H1 (cell line): ENCODE measurements around the gene COL8A2. TPM values are rescaled to one million over a fixed set of nuclear protein-coding genes. Genes with fewer than 3 reads are reported as not detected.

Experiments
- CTCF ChIA-PET: fragments of 300-600 bp; sonication (Branson Sonifier 250); formaldehyde crosslinking; loops from one replicate; lab custom pipeline; 2021; ENCODE audit not compliant: partially characterized antibody; lab: Charles Lee
- POLR2A ChIA-PET: fragments of 300-600 bp; sonication (Branson Sonifier 250); formaldehyde crosslinking; loops from one replicate; lab custom pipeline; 2021; ENCODE audit warnings: inconsistent platforms; ENCODE audit not compliant: partially characterized antibody; lab: Charles Lee
- DNase-seq, 2 experiments: peaks; one replicate each; pipeline versions ENCODE4 v3.0.0 to v3.0.0-alpha.2; 2010 to 2022; ENCODE audit warnings: low spot score in 2 of 2, low read depth in 1 of 2, mixed read lengths in 1 of 2
- FAIRE-seq: peaks from 2 replicates; lab custom pipeline; 2011; peaks lifted over from hg19 to GRCh38; lab: Jason Lieb, UNC
- H2AFZ ChIP-seq: 2 replicates; pipeline ENCODE4 v1.8.1; 2012; ENCODE audit warnings: low read length, inconsistent platforms
- H2AK5ac ChIP-seq: 2 replicates; pipeline ENCODE4 v1.6.1; 2013; ENCODE audit warnings: low read depth, low read length
- H2BK120ac ChIP-seq: replicated peaks from 2 replicates; pipeline ENCODE3; 2013; ENCODE audit warnings: low read depth, low read length, inconsistent platforms
- H2BK12ac ChIP-seq: 2 replicates; pipeline ENCODE4 v1.6.1; 2013; ENCODE audit warnings: low read depth, low read length
- H2BK15ac ChIP-seq: 2 replicates; pipeline ENCODE4 v1.6.1; 2013; ENCODE audit warnings: low read length
- H2BK20ac ChIP-seq: 2 replicates; pipeline ENCODE4 v1.6.1; 2013; ENCODE audit warnings: low read length
- H2BK5ac ChIP-seq: 2 replicates; pipeline ENCODE4 v1.6.1; 2013; ENCODE audit warnings: low read depth, low read length
- H3K14ac ChIP-seq: 2 replicates; pipeline ENCODE4 v1.6.1; 2013; ENCODE audit warnings: inconsistent platforms; ENCODE audit not compliant: insufficient read length
- H3K18ac ChIP-seq: 2 replicates; pipeline ENCODE4 v1.6.1; 2013; ENCODE audit warnings: low read length; ENCODE audit errors: extremely low read depth
- H3K23ac ChIP-seq: 2 replicates; pipeline ENCODE4 v1.6.1; 2013; ENCODE audit warnings: inconsistent platforms; ENCODE audit not compliant: insufficient read length
- H3K23me2 ChIP-seq: 2 replicates; pipeline ENCODE4 v1.6.1; 2013; ENCODE audit warnings: low read depth, low read length
- H3K27ac ChIP-seq: 2 replicates; pipeline ENCODE4 v1.6.1; 2011; ENCODE audit warnings: low read depth, low read length, inconsistent platforms
- H3K27me3 ChIP-seq, 4 experiments: replicated peaks in 1 of 4; 1 replicate in 1 of 4; 2 replicates in 3 of 4; pipeline versions ENCODE4 v1.6.1 to v1.8.1; 2011 to 2013; ENCODE audit warnings: low read length in 3 of 4, mild to moderate bottlenecking in 3 of 4, inconsistent platforms in 2 of 4, mixed read lengths in 2 of 4, moderate library complexity in 1 of 4; ENCODE audit not compliant: control insufficient read depth in 3 of 4, insufficient read depth in 3 of 4; ENCODE audit errors: extremely low read depth in 1 of 4
- H3K36me3 ChIP-seq, 4 experiments: 2 replicates each; pipeline versions ENCODE4 v1.6.1 to v1.8.1; 2011 to 2013; ENCODE audit warnings: mild to moderate bottlenecking in 4 of 4, low read length in 3 of 4, moderate library complexity in 2 of 4, control low read depth in 1 of 4, inconsistent platforms in 1 of 4; ENCODE audit not compliant: insufficient read depth in 4 of 4, control insufficient read depth in 2 of 4
- H3K4ac ChIP-seq: replicated peaks from 2 replicates; pipeline ENCODE3; 2013; ENCODE audit warnings: low read length, low read depth, mixed read lengths, inconsistent platforms; ENCODE audit not compliant: insufficient read length
- H3K4me1 ChIP-seq, 4 experiments: replicated peaks in 1 of 4; 1 replicate in 1 of 4; 2 replicates in 3 of 4; pipeline versions ENCODE4 v1.6.1 to v1.8.1; 2011 to 2013; ENCODE audit warnings: low read length in 3 of 4, inconsistent platforms in 2 of 4, mixed read lengths in 1 of 4; ENCODE audit not compliant: insufficient read depth in 4 of 4, control insufficient read depth in 3 of 4
- H3K4me2 ChIP-seq, 2 experiments: 2 replicates each; pipeline versions ENCODE4 v1.6.1 to v1.8.1; 2011 to 2013; ENCODE audit warnings: low read depth in 2 of 2, low read length in 2 of 2, control low read depth in 1 of 2, inconsistent platforms in 1 of 2, mild to moderate bottlenecking in 1 of 2; ENCODE audit not compliant: insufficient read depth in 1 of 2
- H3K4me3 ChIP-seq, 4 experiments: fragments of 200-600, 300-600 bp in 1 of 4; sonication (generic), shearing (Covaris generic), sonication (Bioruptor Twin) in 1 of 4; 2 replicates each; pipeline versions ENCODE4 v1.5.1 to v1.8.1; 2011 to 2016; ENCODE audit warnings: low read length in 4 of 4, low read depth in 3 of 4, control low read depth in 2 of 4, inconsistent platforms in 2 of 4, mild to moderate bottlenecking in 2 of 4, mixed read lengths in 1 of 4, moderate library complexity in 1 of 4; ENCODE audit not compliant: insufficient read depth in 2 of 4; ENCODE audit errors: extremely low read depth in 1 of 4
- H3K56ac ChIP-seq: replicated peaks from 2 replicates; pipeline ENCODE3; 2013; ENCODE audit warnings: low read depth, mild to moderate bottlenecking, mixed read lengths, low read length, inconsistent platforms; ENCODE audit not compliant: insufficient read length
- H3K79me1 ChIP-seq: 2 replicates; pipeline ENCODE4 v1.6.1; 2013; ENCODE audit warnings: low read depth, low read length, control low read depth
- H3K79me2 ChIP-seq, 2 experiments: 2 replicates each; pipeline versions ENCODE4 v1.6.1 to v1.8.1; 2012 to 2013; ENCODE audit warnings: low read length in 2 of 2, mild to moderate bottlenecking in 2 of 2, inconsistent platforms in 1 of 2; ENCODE audit not compliant: insufficient read depth in 2 of 2, control insufficient read depth in 1 of 2
- H3K9ac ChIP-seq, 4 experiments: replicated peaks in 1 of 4; 1 replicate in 1 of 4; 2 replicates in 3 of 4; pipeline versions ENCODE4 v1.6.1 to v1.8.1; 2011 to 2013; ENCODE audit warnings: low read depth in 3 of 4, low read length in 3 of 4, control low read depth in 2 of 4, mild to moderate bottlenecking in 2 of 4, moderate library complexity in 2 of 4, inconsistent platforms in 1 of 4; ENCODE audit errors: extremely low read depth in 1 of 4
- H3K9me3 ChIP-seq, 2 experiments: 2 replicates each; pipeline versions ENCODE4 v1.6.1 to v1.8.1; 2012 to 2013; ENCODE audit warnings: mild to moderate bottlenecking in 2 of 2, moderate library complexity in 2 of 2, control low read depth in 1 of 2, inconsistent platforms in 1 of 2, low read depth in 1 of 2, low read length in 1 of 2, mixed read lengths in 1 of 2; ENCODE audit not compliant: insufficient read depth in 2 of 2
- H4K20me1 ChIP-seq, 2 experiments: replicated peaks in 1 of 2; 2 replicates each; pipeline versions ENCODE3 to v1.8.1; 2011 to 2013; ENCODE audit warnings: inconsistent platforms in 2 of 2, low read length in 2 of 2, mild to moderate bottlenecking in 1 of 2; ENCODE audit not compliant: insufficient read depth in 2 of 2, control insufficient read depth in 1 of 2
- H4K5ac ChIP-seq: 2 replicates; pipeline ENCODE4 v1.6.1; 2013; ENCODE audit warnings: low read length, low read depth, mixed read lengths, inconsistent platforms; ENCODE audit not compliant: insufficient read length
- H4K8ac ChIP-seq: 2 replicates; pipeline ENCODE4 v1.8.0; 2013; ENCODE audit warnings: mild to moderate bottlenecking, moderate library complexity, low read length, inconsistent platforms; ENCODE audit not compliant: insufficient read depth; ENCODE audit errors: extremely low read depth
- H4K91ac ChIP-seq: replicated peaks from 2 replicates; pipeline ENCODE3; 2013; ENCODE audit warnings: low read length, mixed read lengths, inconsistent platforms; ENCODE audit not compliant: insufficient read length
- BRCA1 ChIP-seq: IDR thresholded peaks from 2 replicates; pipeline ENCODE4 v1.6.1; 2012; ENCODE audit warnings: low read depth, low read length, improper control_type of control experiment
- CTBP2 ChIP-seq: IDR thresholded peaks from 2 replicates; pipeline ENCODE4 v1.7.0; 2011; ENCODE audit warnings: borderline replicate concordance, mild to moderate bottlenecking, moderate library complexity, mixed read lengths, low read length; ENCODE audit not compliant: insufficient read depth, insufficient read length
- EGR1 ChIP-seq: IDR thresholded peaks from 2 replicates; pipeline ENCODE4 v1.6.1; 2011; ENCODE audit warnings: low read depth, low read length, borderline replicate concordance
- FOSL1 ChIP-seq: IDR thresholded peaks from 2 replicates; pipeline ENCODE4 v1.6.1; 2011; ENCODE audit warnings: mild to moderate bottlenecking, low read depth, low read length, moderate library complexity; ENCODE audit not compliant: insufficient read depth
- HDAC6 ChIP-seq: IDR thresholded peaks from one replicate; pipeline ENCODE4 v1.7.1; 2012; ENCODE audit warnings: low read depth, mild to moderate bottlenecking, inconsistent platforms, low read length, moderate library complexity
- MAFK ChIP-seq: IDR thresholded peaks from 2 replicates; pipeline ENCODE4 v1.6.1; 2012; ENCODE audit warnings: low read depth, mild to moderate bottlenecking, improper control_type of control experiment, low read length
- NANOG ChIP-seq: IDR thresholded peaks from 2 replicates; pipeline ENCODE4 v1.6.1; 2011; ENCODE audit warnings: low read length, low read depth, mild to moderate bottlenecking, inconsistent platforms; ENCODE audit not compliant: insufficient read depth, poor library complexity, severe bottlenecking
- PHF8 ChIP-seq: fragments of 200-600 bp; sonication (generic); conservative IDR thresholded peaks from 2 replicates; pipeline ENCODE4 v1.7.1; 2012; ENCODE audit warnings: low read depth, mild to moderate bottlenecking, inconsistent platforms, low read length, moderate library complexity
- RXRA ChIP-seq: IDR thresholded peaks from 2 replicates; pipeline ENCODE4 v1.6.1; 2011; ENCODE audit warnings: low read depth, mild to moderate bottlenecking, low read length, moderate library complexity; ENCODE audit not compliant: insufficient read depth
- SIRT6 ChIP-seq: IDR thresholded peaks from one replicate; pipeline ENCODE4 v1.7.1; 2012; ENCODE audit warnings: low read length, inconsistent platforms
- SUZ12 ChIP-seq: fragments of 200-600 bp; sonication (generic); IDR thresholded peaks from 2 replicates; pipeline ENCODE4 v1.6.1; 2012; ENCODE audit warnings: mild to moderate bottlenecking, inconsistent platforms, low read length, moderate library complexity, mixed read lengths
- WGBS, 2 experiments: shearing (Covaris generic) in 1 of 2; methylation state at CpG; one replicate each; pipeline versions ENCODE4 v1.1.6 to v1.1.7; 2013 to 2015; ENCODE audit warnings: low lambda C conversion rate in 2 of 2, mixed read lengths in 2 of 2, inconsistent platforms in 1 of 2, low coverage in 1 of 2, missing lambda C conversion rate in 1 of 2; ENCODE audit not compliant: insufficient replicate concordance in 2 of 2, insufficient coverage in 1 of 2, insufficient read length in 1 of 2; ENCODE audit errors: extremely low coverage in 1 of 2, missing lambda C conversion rate in 1 of 2; 5-methylcytosine and 5-hydroxymethylcytosine counted together
- polyA plus RNA-seq, 7 experiments: library from polyadenylated mRNA; depleted of rRNA in 3 of 7; stranded (reverse) in 5 of 7; unstranded in 2 of 7; fragments of >200 nt in 5 of 7; fragments of 200-250 nt in 2 of 7; gene quantifications; 1 replicate in 5 of 7; 2 replicates in 1 of 7; 4 replicates in 1 of 7; pipeline versions ENCODE4 v1.2.1 to v1.2.3, GENCODE V29; 2011 to 2013; ENCODE audit warnings: missing spikeins in 2 of 7, mixed read lengths in 2 of 7
- total RNA-seq: library from RNA; stranded (reverse); fragmentation: NEBNext Ultra II Directional; extraction: Animal tissue kit (Norgen Biotek cat#: 25700); gene quantifications from 2 replicates; pipeline ENCODE4 v1.2.1, GENCODE V29; 2021

Gene COL8A2
- total and polyA plus RNA-seq, 2 of the 8 experiments (the other 6 are each of a cell fraction or from before 2014, with no cell fraction given), result 2.1 to 2.8 TPM

DNA sequence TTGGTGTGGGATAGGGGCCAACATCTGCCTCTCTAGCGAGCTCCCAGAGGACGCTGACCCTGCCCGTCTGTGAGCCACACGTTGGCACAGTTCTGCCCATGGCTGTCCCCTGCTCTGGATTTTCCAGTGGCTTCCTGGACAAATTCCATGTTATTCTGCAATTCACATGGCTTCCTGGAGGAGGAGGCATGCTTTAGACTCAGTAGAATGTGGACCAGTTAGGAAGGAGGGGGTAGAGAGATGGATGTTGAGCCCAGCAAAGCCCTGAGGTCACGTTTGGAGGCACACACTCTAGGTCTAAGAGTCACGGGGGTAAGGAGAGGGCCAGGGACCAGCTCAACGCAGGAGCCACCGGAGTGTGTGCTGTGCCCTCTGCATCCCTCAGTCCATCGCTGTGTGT, 12.2 kb downstream of the COL8A2 start:
- no peaks in the 10 kb centered on the region for H3K23me2 ChIP-seq
- no peaks in the 10 kb centered on the region for H3K79me2 ChIP-seq
- H2BK120ac ChIP-seq, result no peak overlapping the region
- H3K79me1 ChIP-seq, result no peaks in the 10 kb centered on the region
- H3K56ac ChIP-seq, result no peak overlapping the region
- H3K18ac ChIP-seq, result no peak overlapping the region
- H3K4me1 ChIP-seq, result peaks cover 0 to 4% (median 0%) of the 10 kb centered on the region in 4 experiments; a peak in 1 of 7 replicates
- FAIRE-seq (no peak), DNase-seq (no peak)
- H3K4me3 ChIP-seq, result no peak overlapping the region
- H3K9ac ChIP-seq, result no peak overlapping the region
- H2AFZ ChIP-seq, result no peak overlapping the region
- ChIA-PET POLR2A (interaction anchor here (0.9 kb wide), 1 partner anchor 10 kb away, joined by 4 read pairs; no protein-coding TSS in a partner anchor), CTCF (interaction anchor here (2.0 to 32.6 kb wide), 3 partner anchors 13 to 25 kb away, joined by 8 to 738 read pairs (median 74); no protein-coding TSS in a partner anchor)
- no peak overlapping the region for H2BK5ac ChIP-seq
- no peak overlapping the region for H3K14ac ChIP-seq
- no peak overlapping the region for H4K8ac ChIP-seq
- no peak overlapping the region for H2AK5ac ChIP-seq
- no peak overlapping the region for H3K4ac ChIP-seq
- no peak overlapping the region for H4K5ac ChIP-seq
- H3K36me3 ChIP-seq, result no peaks in the 10 kb centered on the region
- WGBS, 2 experiments, result 92% methylated on average over 9 of the region's 9 CpGs; no CpG with 5 or more reads in 1 of the 2 experiments
- no peaks in the 10 kb centered on the region; a peak in 1 of 7 replicates for H3K27me3 ChIP-seq
- no peak overlapping the region for H2BK12ac ChIP-seq
- H2BK15ac ChIP-seq, result no peak overlapping the region
- H3K23ac ChIP-seq, result no peak overlapping the region
- H4K91ac ChIP-seq, result no peak overlapping the region
- H3K4me2 ChIP-seq, result no peak overlapping the region
- H2BK20ac ChIP-seq, result no peak overlapping the region
- no peaks in the 10 kb centered on the region for H3K9me3 ChIP-seq
- H3K27ac ChIP-seq, result no peak overlapping the region
- H4K20me1 ChIP-seq, result no peaks in the 10 kb centered on the region
- TF ChIP-seq EGR1 (no peak), SIRT6 (no peak), HDAC6 (no peak), RXRA (no peak), NANOG (no peak), PHF8 (no peak), CTBP2 (no peak), SUZ12 (no peak), MAFK (no peak), FOSL1 (no peak), BRCA1 (no peak)
